Subcutaneous adipose tissue (tissue), 4 donors: ENCODE data around the gene THAP7. TPM values are rescaled to one million over a fixed set of nuclear protein-coding genes. Genes with fewer than 3 reads are reported as not detected.

Source experiments
- total RNA-seq, 4 donors: library from RNA; depleted of rRNA; stranded (reverse); fragments of >200 nt; gene quantifications; one replicate each; pipeline ENCODE4 v1.1.0, GENCODE V29; 2016
- TF ChIP-seq, protein P1 (sequence below): fragments of 450-650 bp; IDR thresholded peaks from one replicate; pipeline ENCODE4 v1.5.1; 2016; ENCODE audit warnings: low read depth, mild to moderate bottlenecking, control low read depth, antibody characterized with exemption, moderate library complexity

Gene THAP7
- total RNA-seq, 4 donors from 2014 or later, result 20.7 to 26.6 (median 23.5) TPM

GRCh38 chr22:21013657-21014201, 11.8 kb upstream of the THAP7 start:
- TF ChIP-seq, protein P1, sequence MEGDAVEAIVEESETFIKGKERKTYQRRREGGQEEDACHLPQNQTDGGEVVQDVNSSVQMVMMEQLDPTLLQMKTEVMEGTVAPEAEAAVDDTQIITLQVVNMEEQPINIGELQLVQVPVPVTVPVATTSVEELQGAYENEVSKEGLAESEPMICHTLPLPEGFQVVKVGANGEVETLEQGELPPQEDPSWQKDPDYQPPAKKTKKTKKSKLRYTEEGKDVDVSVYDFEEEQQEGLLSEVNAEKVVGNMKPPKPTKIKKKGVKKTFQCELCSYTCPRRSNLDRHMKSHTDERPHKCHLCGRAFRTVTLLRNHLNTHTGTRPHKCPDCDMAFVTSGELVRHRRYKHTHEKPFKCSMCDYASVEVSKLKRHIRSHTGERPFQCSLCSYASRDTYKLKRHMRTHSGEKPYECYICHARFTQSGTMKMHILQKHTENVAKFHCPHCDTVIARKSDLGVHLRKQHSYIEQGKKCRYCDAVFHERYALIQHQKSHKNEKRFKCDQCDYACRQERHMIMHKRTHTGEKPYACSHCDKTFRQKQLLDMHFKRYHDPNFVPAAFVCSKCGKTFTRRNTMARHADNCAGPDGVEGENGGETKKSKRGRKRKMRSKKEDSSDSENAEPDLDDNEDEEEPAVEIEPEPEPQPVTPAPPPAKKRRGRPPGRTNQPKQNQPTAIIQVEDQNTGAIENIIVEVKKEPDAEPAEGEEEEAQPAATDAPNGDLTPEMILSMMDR, result no peak

DNA sequence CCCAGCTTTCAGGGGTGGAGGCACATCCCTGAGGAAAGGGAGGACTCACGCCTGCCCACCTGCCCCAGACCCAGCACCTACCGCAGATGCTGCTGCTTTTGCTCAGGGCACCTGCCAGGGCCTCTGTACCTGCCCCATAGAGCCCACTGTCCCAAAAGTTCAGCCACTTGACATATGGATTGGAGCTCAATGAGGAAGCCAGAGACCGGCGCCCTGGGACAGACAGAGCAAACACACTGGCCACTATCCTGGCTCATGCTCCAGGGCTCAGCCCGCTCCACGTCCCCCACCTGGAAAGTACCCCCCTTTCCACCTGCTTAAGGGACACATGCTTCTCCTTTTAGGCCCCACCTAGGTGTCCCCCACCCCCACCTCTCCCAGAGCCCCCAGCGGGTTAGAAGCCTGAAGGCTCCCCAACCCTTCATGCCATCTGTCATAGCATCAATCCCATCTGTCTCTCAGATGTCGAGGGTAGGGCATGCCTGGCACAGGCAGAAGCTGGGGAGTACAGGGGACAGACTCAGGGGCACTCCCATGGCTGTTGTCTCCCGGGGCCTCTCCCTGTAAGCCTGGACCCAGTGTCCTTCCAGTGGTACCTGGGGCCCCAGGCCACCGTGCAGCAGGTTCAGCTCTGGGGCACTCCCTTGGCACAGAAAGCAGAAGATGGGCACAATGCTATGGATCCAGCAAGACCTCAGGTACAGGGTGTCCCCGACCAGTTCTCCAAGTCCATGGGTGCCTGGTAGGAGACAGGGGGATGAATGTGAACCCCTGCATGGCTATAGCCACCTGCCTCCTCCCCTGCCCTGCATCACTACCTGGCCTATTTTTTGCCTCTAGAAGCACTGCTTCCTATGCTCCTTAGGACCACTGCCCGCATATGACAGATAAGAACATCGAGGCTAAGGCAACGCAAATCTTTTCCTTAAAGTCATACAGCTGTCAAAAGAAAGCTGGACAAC, 10.8 kb upstream of the THAP7 start:
- TF ChIP-seq, protein P1, result no peak

DNA sequence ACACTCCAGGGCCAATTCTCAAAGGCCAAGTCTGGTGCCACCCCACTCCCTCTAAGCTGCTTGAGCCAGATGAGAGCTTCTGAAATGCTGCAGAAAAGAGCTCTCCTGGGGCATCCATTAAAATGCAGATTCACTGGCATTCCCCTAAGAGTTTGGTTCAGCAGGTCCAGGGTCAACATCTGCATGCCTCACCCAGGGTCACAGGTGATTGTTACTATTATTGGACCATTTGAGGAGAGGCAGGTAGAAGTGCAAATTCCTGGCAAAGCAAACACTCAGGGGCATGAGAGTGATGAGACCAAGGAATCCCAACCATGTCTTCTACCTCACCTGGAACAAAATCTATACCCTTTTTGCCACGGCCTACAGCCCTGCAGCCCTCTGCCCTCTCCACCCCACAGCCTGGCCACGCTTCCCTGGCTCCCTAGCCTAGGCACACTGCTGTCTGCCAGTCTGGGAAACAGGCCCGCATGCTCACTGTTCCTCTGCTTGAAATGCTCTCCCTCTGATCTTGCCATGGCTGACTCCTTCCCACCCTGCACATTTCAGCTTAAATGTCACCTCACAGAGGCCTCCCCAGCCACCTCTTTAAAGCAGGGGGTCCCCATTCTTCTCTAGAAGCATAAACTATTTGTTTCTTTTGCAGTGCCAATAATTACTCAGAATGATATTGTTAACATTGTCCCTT, 8.7 kb upstream of the THAP7 start:
- TF ChIP-seq, protein P1, result no peak

DNA sequence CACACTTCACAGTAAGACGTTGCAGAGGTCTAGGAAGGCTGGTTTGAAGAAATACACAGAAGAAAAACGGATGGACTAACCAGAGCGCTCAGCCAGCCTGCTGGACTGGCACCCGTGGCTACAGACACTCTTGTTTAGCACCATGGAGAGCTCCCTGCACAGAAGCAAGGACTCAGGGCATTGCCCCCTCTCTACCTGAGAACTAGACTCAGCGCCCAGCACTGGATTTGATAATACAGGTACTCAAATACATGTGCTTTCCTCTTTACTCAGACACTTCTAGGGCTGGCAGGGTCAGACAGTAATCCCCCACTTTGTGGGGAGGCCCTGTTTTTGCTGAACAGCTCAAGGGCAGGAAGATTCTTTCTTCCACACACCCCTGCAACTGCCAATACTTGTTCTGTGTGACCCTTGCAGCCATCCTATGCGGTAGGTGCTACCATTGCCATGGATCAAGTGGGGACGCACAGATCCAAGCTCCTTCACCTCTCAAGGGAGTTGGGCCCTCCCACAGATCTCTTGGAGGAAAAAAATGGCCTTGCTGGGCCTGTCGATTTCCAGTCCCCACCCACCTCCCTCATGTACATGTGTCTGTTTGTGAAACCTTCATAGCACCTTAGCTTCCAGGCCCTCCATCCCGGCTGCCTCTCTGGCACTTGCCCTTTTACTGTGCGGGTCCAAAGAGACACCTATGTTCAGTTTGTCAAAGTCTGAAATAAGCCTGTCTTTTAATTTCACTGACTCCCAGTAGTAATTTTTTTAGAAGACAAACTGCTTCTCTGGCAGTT, 7.9 kb upstream of the THAP7 start:
- TF ChIP-seq, protein P1, result no peak

DNA sequence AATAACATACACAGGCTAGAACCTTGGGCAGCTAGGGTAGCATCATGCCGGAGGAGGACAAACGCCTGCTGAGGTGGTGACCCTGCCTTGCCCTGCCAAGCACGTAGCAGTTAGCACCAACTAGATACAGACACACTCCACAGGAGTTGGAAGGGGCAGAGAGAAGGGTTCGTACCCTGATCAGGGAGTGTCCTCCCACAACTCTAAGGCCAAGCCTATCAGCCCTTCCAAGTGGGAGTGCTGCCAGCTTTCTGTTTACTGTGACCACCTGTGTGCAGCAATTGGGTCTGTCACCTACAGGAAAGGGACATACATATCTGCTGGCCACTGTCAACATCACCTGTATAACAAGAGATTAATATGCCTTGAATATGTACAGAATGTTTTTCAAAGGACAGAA, 1.9 kb upstream of the THAP7 start:
- TF ChIP-seq, protein P1, result no peak

DNA sequence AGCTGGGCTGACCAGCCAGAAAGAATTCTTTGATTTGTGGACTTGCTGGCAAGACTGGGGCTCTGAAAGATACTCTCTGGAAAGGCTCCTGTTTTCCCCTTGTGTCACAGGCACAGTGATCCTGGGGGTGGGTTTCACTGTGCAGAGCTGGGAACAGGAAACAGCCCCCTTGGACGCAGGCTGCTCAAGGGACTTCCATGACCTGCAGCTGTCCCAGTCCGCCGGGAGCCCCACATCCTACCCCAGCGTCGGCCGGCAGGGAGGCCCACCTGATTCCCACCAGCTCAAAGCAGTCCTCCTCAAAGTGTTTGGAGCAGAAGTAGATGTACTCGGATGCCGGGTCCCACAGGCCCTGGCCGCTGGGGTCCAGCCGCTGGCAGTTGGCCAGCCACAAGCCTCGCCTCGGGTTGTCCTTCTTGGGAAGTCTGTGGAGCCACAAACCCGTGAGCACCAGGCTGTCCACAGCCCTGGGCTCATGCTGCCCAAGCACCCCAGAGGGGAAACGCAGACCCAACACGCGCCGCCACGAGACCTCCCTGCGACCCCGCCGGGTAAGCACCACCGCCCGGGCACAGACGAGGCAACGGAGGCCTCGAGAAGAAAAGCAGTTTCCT, 824 bp downstream of the THAP7 start:
- TF ChIP-seq, protein P1, result no peak
